GM10248 (cell line): Measurements from ENCODE around the gene FHIT.

Source experiments
- CTCF ChIA-PET: fragments of 300-600 bp; sonication (Branson Sonifier 250); formaldehyde crosslinking; extraction: SDS; loops from one replicate; lab custom pipeline; 2021; ENCODE audit warnings: antibody characterized with exemption; lab: Yijun Ruan, JAX
- POLR2A ChIA-PET: fragments of 350-650 bp; sonication (Branson Sonifier 250); formaldehyde crosslinking; extraction: SDS; loops from one replicate; lab custom pipeline; 2020; ENCODE audit warnings: antibody characterized with exemption; lab: Yijun Ruan, JAX
- DNase-seq: peaks from one replicate; pipeline ENCODE4 v3.0.0; 2012; ENCODE audit errors: extremely low spot score
- TF ChIP-seq, protein P1 (sequence below): IDR thresholded peaks from 2 replicates; pipeline ENCODE4 v1.5.1; 2012; ENCODE audit warnings: mild to moderate bottlenecking, low read depth; ENCODE audit errors: extremely low read depth, missing control alignments, control extremely low read depth

FHIT gene

GRCh38 chr3:60643831-60644230 is 607.4 kb downstream of the FHIT start:
- no peak for DNase-seq
- ChIA-PET CTCF (no interaction called here), POLR2A (no interaction called here)
- TF ChIP-seq, protein P1, sequence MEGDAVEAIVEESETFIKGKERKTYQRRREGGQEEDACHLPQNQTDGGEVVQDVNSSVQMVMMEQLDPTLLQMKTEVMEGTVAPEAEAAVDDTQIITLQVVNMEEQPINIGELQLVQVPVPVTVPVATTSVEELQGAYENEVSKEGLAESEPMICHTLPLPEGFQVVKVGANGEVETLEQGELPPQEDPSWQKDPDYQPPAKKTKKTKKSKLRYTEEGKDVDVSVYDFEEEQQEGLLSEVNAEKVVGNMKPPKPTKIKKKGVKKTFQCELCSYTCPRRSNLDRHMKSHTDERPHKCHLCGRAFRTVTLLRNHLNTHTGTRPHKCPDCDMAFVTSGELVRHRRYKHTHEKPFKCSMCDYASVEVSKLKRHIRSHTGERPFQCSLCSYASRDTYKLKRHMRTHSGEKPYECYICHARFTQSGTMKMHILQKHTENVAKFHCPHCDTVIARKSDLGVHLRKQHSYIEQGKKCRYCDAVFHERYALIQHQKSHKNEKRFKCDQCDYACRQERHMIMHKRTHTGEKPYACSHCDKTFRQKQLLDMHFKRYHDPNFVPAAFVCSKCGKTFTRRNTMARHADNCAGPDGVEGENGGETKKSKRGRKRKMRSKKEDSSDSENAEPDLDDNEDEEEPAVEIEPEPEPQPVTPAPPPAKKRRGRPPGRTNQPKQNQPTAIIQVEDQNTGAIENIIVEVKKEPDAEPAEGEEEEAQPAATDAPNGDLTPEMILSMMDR = no peak

GRCh38 chr3:60641354-60641753 is 609.9 kb downstream of the FHIT start:
- TF ChIP-seq, protein P1 = no peak
- CTCF ChIA-PET = interaction anchor here (0.9 kb wide), 1 partner anchor 28 kb away, joined by 3 read pairs; no protein-coding TSS in a partner anchor
- POLR2A ChIA-PET = no interaction called here
- no peak for DNase-seq

- TF ChIP-seq, protein P1 = no peak
- ChIA-PET POLR2A (no interaction called here), CTCF (no interaction called here)
- DNase-seq = no peak
These were observed 614.4 kb downstream of the FHIT start for GRCh38 chr3:60636846-60637245.

GRCh38 chr3:60633644-60634043 is 617.6 kb downstream of the FHIT start:
- ChIA-PET POLR2A (no interaction called here), CTCF (interaction anchor here (2.6 kb wide), 1 partner anchor 12 kb away, joined by 7 read pairs; no protein-coding TSS in a partner anchor)
- no peak for DNase-seq
- TF ChIP-seq, protein P1 = no peak

DNA sequence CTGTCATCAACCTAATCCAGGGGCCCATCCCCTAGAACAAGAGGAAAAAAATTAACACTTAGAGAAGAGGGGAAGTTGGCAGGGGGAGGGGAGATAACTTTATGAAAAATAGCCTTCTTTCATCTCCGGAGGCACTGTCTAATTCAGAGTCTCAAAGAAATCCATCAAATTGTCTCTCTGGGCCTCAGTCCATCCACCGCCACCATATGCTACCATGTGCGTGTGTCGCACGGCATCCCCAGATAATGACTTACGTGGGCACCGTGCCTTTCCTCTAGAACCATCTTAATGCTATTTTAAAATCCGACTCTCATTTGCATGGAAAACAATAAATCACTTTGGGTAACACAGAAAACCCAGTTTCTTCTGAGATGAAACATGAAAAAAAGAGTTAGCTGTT is 619.7 kb downstream of the FHIT start:
- no peak for DNase-seq
- TF ChIP-seq, protein P1 = no peak
- CTCF ChIA-PET = interaction anchor here (2.6 kb wide), 1 partner anchor 9 kb away, joined by 7 read pairs; no protein-coding TSS in a partner anchor
- POLR2A ChIA-PET = no interaction called here

GRCh38 chr3:60630953-60631352 is 620.3 kb downstream of the FHIT start:
- TF ChIP-seq, protein P1 = no peak
- CTCF ChIA-PET = no interaction called here
- POLR2A ChIA-PET = no interaction called here
- DNase-seq = no peak
